ENCODE measurements around the gene PALB2.
A peak's percentile ranks its signal among the peaks of the same experiment; 100 is the strongest.

The PALB2 gene

DNA sequence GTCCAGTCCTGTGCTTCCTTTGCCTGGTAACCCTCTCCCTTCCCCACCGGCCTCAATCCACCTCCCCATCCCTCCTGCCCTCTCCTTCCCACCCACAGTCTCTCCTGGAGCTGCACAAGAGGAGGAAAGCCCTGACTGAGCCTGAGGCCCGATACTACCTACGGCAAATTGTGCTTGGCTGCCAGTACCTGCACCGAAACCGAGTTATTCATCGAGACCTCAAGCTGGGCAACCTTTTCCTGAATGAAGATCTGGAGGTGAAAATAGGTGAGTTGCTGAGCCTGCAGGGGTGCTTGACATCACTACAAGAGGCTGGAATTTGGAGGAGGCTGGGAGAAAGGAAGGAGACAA is 38.9 kb upstream of the PALB2 start:
- TF ChIP-seq, protein P1, sequence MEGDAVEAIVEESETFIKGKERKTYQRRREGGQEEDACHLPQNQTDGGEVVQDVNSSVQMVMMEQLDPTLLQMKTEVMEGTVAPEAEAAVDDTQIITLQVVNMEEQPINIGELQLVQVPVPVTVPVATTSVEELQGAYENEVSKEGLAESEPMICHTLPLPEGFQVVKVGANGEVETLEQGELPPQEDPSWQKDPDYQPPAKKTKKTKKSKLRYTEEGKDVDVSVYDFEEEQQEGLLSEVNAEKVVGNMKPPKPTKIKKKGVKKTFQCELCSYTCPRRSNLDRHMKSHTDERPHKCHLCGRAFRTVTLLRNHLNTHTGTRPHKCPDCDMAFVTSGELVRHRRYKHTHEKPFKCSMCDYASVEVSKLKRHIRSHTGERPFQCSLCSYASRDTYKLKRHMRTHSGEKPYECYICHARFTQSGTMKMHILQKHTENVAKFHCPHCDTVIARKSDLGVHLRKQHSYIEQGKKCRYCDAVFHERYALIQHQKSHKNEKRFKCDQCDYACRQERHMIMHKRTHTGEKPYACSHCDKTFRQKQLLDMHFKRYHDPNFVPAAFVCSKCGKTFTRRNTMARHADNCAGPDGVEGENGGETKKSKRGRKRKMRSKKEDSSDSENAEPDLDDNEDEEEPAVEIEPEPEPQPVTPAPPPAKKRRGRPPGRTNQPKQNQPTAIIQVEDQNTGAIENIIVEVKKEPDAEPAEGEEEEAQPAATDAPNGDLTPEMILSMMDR (IDR thresholded peaks at IDR 0.05) = peak; percentile 3
- Histone ChIP-seq H3K4me1 (ENCODE audit: control insufficient read depth in 1 of 2, insufficient read depth in 1 of 2, low read depth in 1 of 2, low read length in 1 of 2) (peaks cover 33% of the 10 kb centered on the region in 2 experiments), H3K4me3 (ENCODE audit: low read depth in 1 of 2, low read length in 1 of 2) (peak overlapping the region in 1 of 2 experiments; percentile 60), H3K36me3 (peaks cover 44% of the 10 kb centered on the region), H3K9me3 (no peaks in the 10 kb centered on the region), H3K27ac (no peak overlapping the region), H3K27me3 (no peaks in the 10 kb centered on the region)

DNA sequence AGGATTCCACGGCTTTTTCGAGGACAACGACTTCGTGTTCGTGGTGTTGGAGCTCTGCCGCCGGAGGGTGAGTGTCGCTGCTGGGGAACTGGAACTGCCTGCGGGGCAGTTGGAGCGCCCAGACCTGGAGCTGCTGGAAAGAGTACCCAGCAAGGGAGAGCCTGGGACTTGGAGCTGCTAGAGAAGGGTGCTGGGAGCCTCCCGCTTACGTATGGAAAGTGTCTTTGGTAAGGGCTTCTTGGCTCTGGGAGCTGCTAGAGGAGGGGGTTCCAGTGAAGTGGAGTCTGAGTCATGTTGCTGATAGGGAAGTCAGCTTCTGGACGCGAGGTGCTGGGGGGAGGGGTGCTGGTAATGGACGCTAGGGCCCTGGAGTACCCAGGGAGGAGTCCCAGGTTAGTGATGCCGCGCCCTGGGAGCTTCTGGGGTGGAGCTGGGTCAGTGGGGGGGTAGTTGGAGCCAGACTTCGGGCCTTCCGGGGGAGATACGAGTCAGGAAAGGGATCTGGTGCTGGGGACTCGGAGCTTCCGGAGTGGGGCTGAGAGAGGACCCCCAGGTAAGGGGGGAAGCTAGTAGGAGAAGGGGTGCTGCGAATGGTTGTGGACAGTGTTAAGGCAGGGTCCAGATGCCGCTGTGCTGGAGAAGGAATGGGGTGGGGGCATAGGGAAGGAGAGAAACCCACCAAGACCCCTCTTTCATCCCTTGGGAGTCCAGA is 38.3 kb upstream of the PALB2 start:
- Histone ChIP-seq H3K4me3 (ENCODE audit: low read depth in 1 of 2, low read length in 1 of 2) (peak overlapping the region; percentile 60 to 72), H3K27me3 (no peaks in the 10 kb centered on the region), H3K9me3 (no peaks in the 10 kb centered on the region), H3K4me1 (ENCODE audit: control insufficient read depth in 1 of 2, insufficient read depth in 1 of 2, low read depth in 1 of 2, low read length in 1 of 2) (peaks cover 33% of the 10 kb centered on the region in 2 experiments), H3K27ac (peak overlapping the region; percentile 51), H3K36me3 (peaks cover 46% of the 10 kb centered on the region)
- TF ChIP-seq, protein P1 (IDR thresholded peaks at IDR 0.05) = peak; percentile 5

DNA sequence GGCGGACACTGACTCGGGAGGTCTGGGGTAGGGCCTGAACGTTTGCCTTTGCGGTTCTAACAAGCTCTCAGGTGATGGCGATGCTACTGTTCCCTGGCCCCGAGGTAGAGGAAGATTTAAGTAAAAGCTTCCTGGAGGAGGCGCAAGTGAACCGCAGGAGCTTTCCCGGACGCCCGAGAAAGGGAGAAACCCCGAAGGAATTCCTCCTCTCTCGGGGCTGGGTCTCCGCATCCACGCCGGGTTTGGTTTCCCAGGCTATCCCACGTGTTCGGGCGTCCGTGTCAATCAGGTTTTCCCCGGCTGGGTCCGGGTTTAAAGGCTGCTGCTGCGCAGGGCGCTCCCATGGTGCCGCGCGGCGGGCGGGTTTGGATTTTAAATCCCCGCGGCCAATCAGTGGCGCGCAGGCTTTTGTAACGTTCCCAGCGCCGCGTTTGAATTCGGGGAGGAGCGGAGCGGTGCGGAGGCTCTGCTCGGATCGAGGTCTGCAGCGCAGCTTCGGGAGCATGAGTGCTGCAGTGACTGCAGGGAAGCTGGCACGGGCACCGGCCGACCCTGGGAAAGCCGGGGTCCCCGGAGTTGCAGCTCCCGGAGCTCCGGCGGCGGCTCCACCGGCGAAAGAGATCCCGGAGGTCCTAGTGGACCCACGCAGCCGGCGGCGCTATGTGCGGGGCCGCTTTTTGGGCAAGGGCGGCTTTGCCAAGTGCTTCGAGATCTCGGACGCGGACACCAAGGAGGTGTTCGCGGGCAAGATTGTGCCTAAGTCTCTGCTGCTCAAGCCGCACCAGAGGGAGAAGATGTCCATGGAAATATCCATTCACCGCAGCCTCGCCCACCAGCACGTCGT is 37.5 kb upstream of the PALB2 start, which contains the start of gene PLK1:
Gene PLK1, plus strand, starts transcription at position 460 of the 844 bp plus-strand sequence. Its CDS starts 44 bp downstream, at position 504.
- H3K9me3 ChIP-seq = no peaks in the 10 kb centered on the region
- no peaks in the 10 kb centered on the region for H3K27me3 ChIP-seq
- H3K36me3 ChIP-seq = peaks cover 46% of the 10 kb centered on the region
- peak within 1 kb of the TSS; percentile 60 to 72 for H3K4me3 ChIP-seq (ENCODE audit: low read depth in 1 of 2, low read length in 1 of 2)
- TF ChIP-seq, protein P1 (IDR thresholded peaks at IDR 0.05) = no peak
- H3K27ac ChIP-seq = peak within 1 kb of the TSS; percentile 51
- H3K4me1 ChIP-seq (ENCODE audit: control insufficient read depth in 1 of 2, insufficient read depth in 1 of 2, low read depth in 1 of 2, low read length in 1 of 2) = peaks cover 33% of the 10 kb centered on the region in 2 experiments

DNA sequence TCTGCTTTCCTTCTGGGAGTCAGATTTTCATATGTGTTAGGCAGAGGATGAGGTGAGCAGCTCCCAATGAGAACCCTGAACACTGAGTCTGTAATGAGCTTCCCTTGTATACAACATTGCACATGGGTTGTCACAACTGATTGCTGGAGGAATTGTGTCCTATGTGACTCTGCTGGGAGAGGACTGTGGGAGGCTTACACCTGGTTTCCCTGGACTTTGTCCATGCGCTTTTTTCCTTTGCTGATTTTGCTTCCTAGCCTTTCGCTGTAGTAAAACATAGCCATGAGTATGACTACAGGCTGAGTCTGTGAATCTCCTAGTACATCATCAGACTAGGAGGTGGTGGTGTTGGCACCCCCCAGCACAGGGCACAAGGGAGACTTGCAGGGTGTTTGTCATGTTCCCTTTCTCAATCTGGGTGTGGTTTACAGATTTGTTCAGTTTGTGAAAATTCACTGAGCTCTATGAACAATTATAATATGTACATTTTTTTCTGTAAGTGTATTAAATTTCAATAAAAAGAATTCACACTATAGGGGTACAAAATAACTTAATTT is 35.9 kb upstream of the PALB2 start:
- Histone ChIP-seq H3K4me3 (ENCODE audit: low read depth in 1 of 2, low read length in 1 of 2) (no peak overlapping the region), H3K4me1 (ENCODE audit: control insufficient read depth in 1 of 2, insufficient read depth in 1 of 2, low read depth in 1 of 2, low read length in 1 of 2) (peaks cover 29 to 30% of the 10 kb centered on the region in 2 experiments), H3K27ac (no peak overlapping the region), H3K9me3 (no peaks in the 10 kb centered on the region), H3K27me3 (no peaks in the 10 kb centered on the region), H3K36me3 (peaks cover 48% of the 10 kb centered on the region)
- TF ChIP-seq, protein P1 (IDR thresholded peaks at IDR 0.05) = no peak

DNA sequence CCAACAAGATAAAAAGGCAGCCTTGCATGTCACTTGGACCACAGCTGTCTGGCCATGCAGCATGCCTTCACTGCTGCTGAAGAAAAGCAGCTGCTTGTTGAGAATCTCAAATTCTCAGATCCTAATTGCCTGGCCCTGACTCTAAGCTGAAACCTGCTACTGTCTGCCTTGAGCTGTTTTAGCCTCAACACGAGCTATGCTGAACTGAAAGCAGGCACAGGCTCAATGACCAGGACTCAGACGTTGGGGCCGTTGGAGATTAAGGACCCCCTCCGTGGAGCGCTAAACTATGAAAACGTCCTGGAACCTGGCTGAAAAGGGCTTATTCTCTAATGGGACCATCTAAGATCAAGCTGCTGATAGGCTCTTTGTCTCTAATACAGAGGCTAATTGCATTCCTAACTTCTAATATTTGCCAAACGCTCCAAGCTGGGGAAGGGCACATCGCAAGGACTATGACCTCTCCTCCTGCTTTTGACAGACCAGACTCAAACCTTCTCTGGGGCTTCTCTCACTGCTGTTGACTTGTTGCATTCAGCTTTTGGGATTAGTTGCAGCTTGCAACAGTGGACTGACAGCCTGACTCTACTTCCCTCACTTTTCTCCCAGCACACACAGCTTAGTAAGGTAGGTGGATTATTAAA is 33.0 kb upstream of the PALB2 start:
- Histone ChIP-seq H3K4me1 (ENCODE audit: control insufficient read depth in 1 of 2, insufficient read depth in 1 of 2, low read depth in 1 of 2, low read length in 1 of 2) (peaks cover 8 to 10% of the 10 kb centered on the region in 2 experiments), H3K27ac (no peak overlapping the region), H3K27me3 (no peaks in the 10 kb centered on the region), H3K9me3 (no peaks in the 10 kb centered on the region), H3K4me3 (ENCODE audit: low read depth in 1 of 2, low read length in 1 of 2) (no peak overlapping the region), H3K36me3 (peaks cover 61% of the 10 kb centered on the region)
- TF ChIP-seq, protein P1 (IDR thresholded peaks at IDR 0.05) = no peak
